HepG2 (cell line): ENCODE measurements around the gene SLC16A3. TPM values are rescaled to one million over a fixed set of nuclear protein-coding genes. Genes with fewer than 3 reads are reported as not detected.

Source experiments
- BORCS8-MEF2B ChIP-seq: sonication (generic); formaldehyde crosslinking; IDR thresholded peaks from 2 replicates; pipeline ENCODE4 v1.8.0; 2022; ENCODE audit warnings: mild to moderate bottlenecking, missing genetic modification reagents
- ELF4 ChIP-seq: sonication (generic); formaldehyde crosslinking; IDR thresholded peaks from 2 replicates; pipeline ENCODE4 v1.5.0; 2020; ENCODE audit warnings: missing genetic modification reagents, mild to moderate bottlenecking, moderate library complexity, borderline replicate concordance
- HES4 ChIP-seq: sonication (generic); formaldehyde crosslinking; IDR thresholded peaks from 2 replicates; pipeline ENCODE4 v1.9.0; 2021; ENCODE audit warnings: mild to moderate bottlenecking, missing genetic modification reagents, borderline replicate concordance
- HMG20B ChIP-seq: conservative IDR thresholded peaks from 2 replicates; pipeline ENCODE4 v1.6.1; 2016; ENCODE audit warnings: missing genetic modification reagents, missing compliant biosample characterization
- HNRNPK ChIP-seq: fragments of 200-400 bp; formaldehyde crosslinking; IDR thresholded peaks from 2 replicates; pipeline ENCODE4 v1.6.1; 2018; ENCODE audit warnings: low read length, low read depth, moderate library complexity, mild to moderate bottlenecking; ENCODE audit not compliant: poor library complexity, severe bottlenecking
- KAT2B ChIP-seq: fragments of 150-350 bp; IDR thresholded peaks from 2 replicates; pipeline ENCODE4 v1.6.1; 2014; ENCODE audit warnings: low read depth, low read length, borderline replicate concordance
- KDM4B ChIP-seq: sonication (generic); formaldehyde crosslinking; IDR thresholded peaks from 2 replicates; pipeline ENCODE4 v1.4.0; 2020; ENCODE audit warnings: missing genetic modification reagents
- KLF13 ChIP-seq: sonication (generic); formaldehyde crosslinking; IDR thresholded peaks from 2 replicates; pipeline ENCODE4 v1.4.0; 2020; ENCODE audit warnings: mild to moderate bottlenecking, missing genetic modification reagents
- RBFOX2 ChIP-seq: fragments of 200-400 bp; formaldehyde crosslinking; IDR thresholded peaks from 2 replicates; pipeline ENCODE4 v1.6.1; 2017; ENCODE audit warnings: low read depth, mild to moderate bottlenecking, low read length
- SKIL ChIP-seq: sonication (generic); formaldehyde crosslinking; IDR thresholded peaks from 2 replicates; pipeline ENCODE4 v1.8.0; 2022; ENCODE audit warnings: missing genetic modification reagents, mild to moderate bottlenecking, moderate library complexity, borderline replicate concordance
- SRSF1 ChIP-seq: fragments of 200-400 bp; formaldehyde crosslinking; optimal IDR thresholded peaks from 2 replicates; pipeline ENCODE3; 2017; ENCODE audit warnings: mild to moderate bottlenecking, low read depth, low read length, moderate library complexity
- SSRP1 ChIP-seq: IDR thresholded peaks from 2 replicates; pipeline ENCODE4 v1.6.1; 2016; ENCODE audit warnings: control low read depth
- ZBTB7B ChIP-seq: sonication (generic); formaldehyde crosslinking; IDR thresholded peaks from 2 replicates; pipeline ENCODE4 v1.4.0; 2020; ENCODE audit warnings: missing genetic modification reagents
- ZNF225 ChIP-seq: sonication (generic); formaldehyde crosslinking; IDR thresholded peaks from 2 replicates; pipeline ENCODE4 v1.4.0; 2020; ENCODE audit warnings: mild to moderate bottlenecking, missing genetic modification reagents
- ZNF720 ChIP-seq: sonication (generic); formaldehyde crosslinking; IDR thresholded peaks from 2 replicates; pipeline ENCODE4 v1.4.0; 2020; ENCODE audit warnings: missing genetic modification reagents
- ZNF724P ChIP-seq: sonication (generic); formaldehyde crosslinking; IDR thresholded peaks from 2 replicates; pipeline ENCODE4 v1.8.0; 2022; ENCODE audit warnings: missing genetic modification reagents, borderline replicate concordance
- ZSCAN20 ChIP-seq: sonication (generic); formaldehyde crosslinking; IDR thresholded peaks from 2 replicates; pipeline ENCODE4 v1.4.0; 2020; ENCODE audit warnings: missing genetic modification reagents, mild to moderate bottlenecking, borderline replicate concordance
- polyA plus RNA-seq, 8 experiments: library from polyadenylated mRNA; depleted of rRNA in 3 of 8; stranded (reverse) in 7 of 8; unstranded in 1 of 8; fragments of >200 nt; fragmentation: Illumina TruSeq in 4 of 8; extraction: Trizol in 4 of 8; gene quantifications; 2 replicates each; pipeline versions ENCODE4 v1.2.1 to v1.2.3, GENCODE V29; 2011 to 2016; ENCODE audit warnings: low read depth in 4 of 8, missing spikeins in 1 of 8, mixed read lengths in 1 of 8; ENCODE audit not compliant: insufficient read depth in 1 of 8
- total RNA-seq, 5 experiments: library from RNA; depleted of rRNA; stranded (reverse); fragments of >200 nt; fragmentation: Illumina TruSeq; extraction: Trizol; gene quantifications; 2 replicates each; pipeline ENCODE4 v1.2.3, GENCODE V29; 2016; ENCODE audit warnings: low read depth in 1 of 5
- TF ChIP-seq, protein P1 (sequence below): IDR thresholded peaks from 2 replicates; pipeline ENCODE4 v1.6.1; 2016; ENCODE audit warnings: mild to moderate bottlenecking

SLC16A3 gene
- total and polyA plus RNA-seq, 2 of the 13 experiments (the other 11 are each of a cell fraction or from before 2014, with no cell fraction given): 242 to 349 TPM

- peak; percentile 59; the same call in 1 of the 2 replicates for TF ChIP-seq SSRP1 (CRISPR knock-in tag)
- TF ChIP-seq KDM4B (CRISPR knock-in tag): no peak
- TF ChIP-seq ELF4 (CRISPR knock-in tag): no peak
- no peak for TF ChIP-seq ZSCAN20 (CRISPR knock-in tag)
- peak; percentile 36; the same call in 1 of the 2 replicates for TF ChIP-seq BORCS8-MEF2B (CRISPR knock-in tag)
- TF ChIP-seq HNRNPK: no peak
- TF ChIP-seq KLF13 (CRISPR knock-in tag): no peak
- TF ChIP-seq RBFOX2: peak; percentile 74
- TF ChIP-seq, protein P1, sequence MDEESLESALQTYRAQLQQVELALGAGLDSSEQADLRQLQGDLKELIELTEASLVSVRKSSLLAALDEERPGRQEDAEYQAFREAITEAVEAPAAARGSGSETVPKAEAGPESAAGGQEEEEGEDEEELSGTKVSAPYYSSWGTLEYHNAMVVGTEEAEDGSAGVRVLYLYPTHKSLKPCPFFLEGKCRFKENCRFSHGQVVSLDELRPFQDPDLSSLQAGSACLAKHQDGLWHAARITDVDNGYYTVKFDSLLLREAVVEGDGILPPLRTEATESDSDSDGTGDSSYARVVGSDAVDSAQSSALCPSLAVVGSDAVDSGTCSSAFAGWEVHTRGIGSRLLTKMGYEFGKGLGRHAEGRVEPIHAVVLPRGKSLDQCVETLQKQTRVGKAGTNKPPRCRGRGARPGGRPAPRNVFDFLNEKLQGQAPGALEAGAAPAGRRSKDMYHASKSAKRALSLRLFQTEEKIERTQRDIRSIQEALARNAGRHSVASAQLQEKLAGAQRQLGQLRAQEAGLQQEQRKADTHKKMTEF (CRISPR knock-in tag): no peak
- no peak for TF ChIP-seq SRSF1
- TF ChIP-seq KAT2B: no peak
- 0 out of 2 replicates have a peak, but pooled peaks have one; percentile 27 for TF ChIP-seq ZNF724P (CRISPR knock-in tag)
- no peak for TF ChIP-seq ZNF720 (CRISPR knock-in tag)
- 0 out of 2 replicates have a peak, but pooled peaks have one; percentile 18 for TF ChIP-seq HES4
- no peak for TF ChIP-seq ZNF225 (CRISPR knock-in tag)
- TF ChIP-seq ZBTB7B (CRISPR knock-in tag): no peak
- TF ChIP-seq SKIL: no peak
- no peak for TF ChIP-seq HMG20B
Observed at GRCh38 chr17:82245134-82246039, 16.5 kb downstream of the SLC16A3 start (continued).
